Measurements from ENCODE around the gene TPCN2. TPM values are rescaled to one million over a fixed set of nuclear protein-coding genes. Genes with fewer than 3 reads are reported as not detected.

TPCN2 gene
- total RNA-seq, 1 donor from 2014 or later = 6.8 TPM

DNA sequence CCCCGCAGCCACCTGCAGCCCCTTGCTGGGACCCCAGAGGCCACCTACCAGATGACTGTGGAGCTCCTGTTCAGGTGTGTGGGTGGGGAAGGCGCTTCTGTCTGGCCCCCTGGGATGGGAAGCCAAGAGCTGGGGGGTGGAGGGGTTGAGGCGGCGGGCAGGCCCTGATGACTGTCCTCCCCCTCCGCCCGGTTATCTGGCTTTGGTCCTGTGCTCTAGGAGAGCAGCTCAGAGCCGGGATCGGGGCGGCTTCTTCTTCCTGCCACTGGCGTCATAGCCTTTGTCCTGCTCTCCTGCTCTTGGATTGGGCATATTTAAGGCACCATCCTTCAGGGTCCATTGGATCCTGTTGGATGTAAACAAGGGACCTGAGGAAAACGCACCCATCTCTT lies 38.4 kb downstream of the TPCN2 start:
- no peak overlapping the region for H3K27ac ChIP-seq (ENCODE audit: low read depth, low read length)
- H3K9ac ChIP-seq (ENCODE audit: low read depth in 1 of 3, low read length in 3 of 3) = no peak overlapping the region
- peaks cover 20 to 29% (median 24%) of the 10 kb centered on the region in 3 donors for H3K36me3 ChIP-seq (ENCODE audit: control insufficient read depth in 3 of 3, insufficient read depth in 3 of 3, low read length in 3 of 3)
- peaks cover 0 to 10% (median 7%) of the 10 kb centered on the region in 3 donors for H3K4me1 ChIP-seq (ENCODE audit: control insufficient read depth in 3 of 3, insufficient read depth in 3 of 3, low read length in 3 of 3)
- no peak overlapping the region for H3K4me3 ChIP-seq (ENCODE audit: low read length in 3 of 3)
- H3K9me3 ChIP-seq (ENCODE audit: control insufficient read depth in 3 of 3, low read length in 3 of 3) = no peaks in the 10 kb centered on the region
- H3K27me3 ChIP-seq (ENCODE audit: control insufficient read depth in 3 of 3, insufficient read depth in 3 of 3, low read length in 3 of 3) = no peaks in the 10 kb centered on the region

DNA sequence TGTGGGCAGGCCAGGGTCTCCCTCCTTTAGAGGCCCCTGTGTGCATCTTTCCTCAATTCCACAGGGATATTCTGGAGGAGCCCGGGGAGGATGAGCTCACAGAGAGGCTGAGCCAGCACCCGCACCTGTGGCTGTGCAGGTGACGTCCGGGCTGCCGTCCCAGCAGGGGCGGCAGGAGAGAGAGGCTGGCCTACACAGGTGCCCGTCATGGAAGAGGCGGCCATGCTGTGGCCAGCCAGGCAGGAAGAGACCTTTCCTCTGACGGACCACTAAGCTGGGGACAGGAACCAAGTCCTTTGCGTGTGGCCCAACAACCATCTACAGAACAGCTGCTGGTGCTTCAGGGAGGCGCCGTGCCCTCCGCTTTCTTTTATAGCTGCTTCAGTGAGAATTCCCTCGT lies 39.1 kb downstream of the TPCN2 start:
- Histone ChIP-seq H3K36me3 (ENCODE audit: control insufficient read depth in 3 of 3, insufficient read depth in 3 of 3, low read length in 3 of 3) (peaks cover 20 to 25% (median 20%) of the 10 kb centered on the region in 3 donors), H3K9me3 (ENCODE audit: control insufficient read depth in 3 of 3, low read length in 3 of 3) (no peaks in the 10 kb centered on the region), H3K27ac (ENCODE audit: low read depth, low read length) (no peak overlapping the region), H3K4me3 (ENCODE audit: low read length in 3 of 3) (no peak overlapping the region), H3K9ac (ENCODE audit: low read depth in 1 of 3, low read length in 3 of 3) (no peak overlapping the region), H3K27me3 (ENCODE audit: control insufficient read depth in 3 of 3, insufficient read depth in 3 of 3, low read length in 3 of 3) (no peaks in the 10 kb centered on the region), H3K4me1 (ENCODE audit: control insufficient read depth in 3 of 3, insufficient read depth in 3 of 3, low read length in 3 of 3) (peaks cover 0 to 10% (median 7%) of the 10 kb centered on the region in 3 donors)

DNA sequence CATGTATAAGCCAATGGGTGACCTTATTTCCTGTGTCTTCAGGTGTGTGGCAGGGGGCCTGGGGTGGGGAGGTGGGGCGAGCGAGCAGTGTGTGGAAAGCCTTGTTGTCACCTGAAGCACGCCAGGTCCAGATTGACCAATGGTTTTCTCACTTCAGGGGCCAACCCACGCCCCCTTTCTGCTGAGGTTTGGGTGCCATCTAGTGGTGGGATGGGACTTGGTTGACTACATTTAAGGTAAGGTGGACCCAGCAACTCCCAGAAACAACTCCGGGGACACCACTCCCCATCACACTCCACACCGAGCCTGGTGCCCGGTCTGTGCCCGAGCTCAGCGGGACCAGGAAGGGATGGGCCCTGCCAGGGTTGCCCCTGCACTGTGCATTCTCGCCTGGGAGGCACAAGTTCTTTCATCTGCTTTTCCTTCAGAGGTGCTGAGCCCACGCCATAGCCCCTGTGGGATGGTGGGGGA lies 40.0 kb downstream of the TPCN2 start:
- peaks cover 0 to 10% (median 7%) of the 10 kb centered on the region in 3 donors for H3K4me1 ChIP-seq (ENCODE audit: control insufficient read depth in 3 of 3, insufficient read depth in 3 of 3, low read length in 3 of 3)
- no peak overlapping the region for H3K9ac ChIP-seq (ENCODE audit: low read depth in 1 of 3, low read length in 3 of 3)
- no peak overlapping the region for H3K27ac ChIP-seq (ENCODE audit: low read depth, low read length)
- no peak overlapping the region for H3K4me3 ChIP-seq (ENCODE audit: low read length in 3 of 3)
- no peaks in the 10 kb centered on the region for H3K9me3 ChIP-seq (ENCODE audit: control insufficient read depth in 3 of 3, low read length in 3 of 3)
- H3K36me3 ChIP-seq (ENCODE audit: control insufficient read depth in 3 of 3, insufficient read depth in 3 of 3, low read length in 3 of 3) = peaks cover 15 to 28% (median 20%) of the 10 kb centered on the region in 3 donors
- H3K27me3 ChIP-seq (ENCODE audit: control insufficient read depth in 3 of 3, insufficient read depth in 3 of 3, low read length in 3 of 3) = no peaks in the 10 kb centered on the region

DNA sequence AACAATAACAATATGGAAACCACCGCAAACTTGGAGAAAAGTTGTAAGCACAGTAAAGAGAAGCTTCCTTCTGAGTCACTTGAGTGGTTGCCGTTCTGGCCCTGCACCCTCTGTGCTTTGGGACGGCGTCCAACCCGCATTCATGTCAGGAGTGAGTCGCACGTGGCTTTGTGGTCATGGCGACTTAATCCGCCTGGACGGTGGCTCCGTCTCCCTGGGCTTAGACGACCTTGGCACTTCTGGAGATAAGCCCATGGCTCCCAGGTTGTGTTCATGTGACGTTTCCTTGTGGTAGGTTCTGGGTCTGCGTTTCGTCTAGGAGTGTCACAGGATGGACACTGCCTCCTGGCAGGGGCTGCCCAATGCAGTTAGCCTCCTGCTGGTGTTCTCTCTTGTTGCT lies 40.5 kb downstream of the TPCN2 start:
- Histone ChIP-seq H3K9me3 (ENCODE audit: control insufficient read depth in 3 of 3, low read length in 3 of 3) (no peaks in the 10 kb centered on the region), H3K4me1 (ENCODE audit: control insufficient read depth in 3 of 3, insufficient read depth in 3 of 3, low read length in 3 of 3) (peaks cover 0 to 10% (median 7%) of the 10 kb centered on the region in 3 donors), H3K36me3 (ENCODE audit: control insufficient read depth in 3 of 3, insufficient read depth in 3 of 3, low read length in 3 of 3) (peaks cover 15 to 26% (median 17%) of the 10 kb centered on the region in 3 donors), H3K27me3 (ENCODE audit: control insufficient read depth in 3 of 3, insufficient read depth in 3 of 3, low read length in 3 of 3) (no peaks in the 10 kb centered on the region), H3K27ac (ENCODE audit: low read depth, low read length) (no peak overlapping the region), H3K9ac (ENCODE audit: low read depth in 1 of 3, low read length in 3 of 3) (no peak overlapping the region), H3K4me3 (ENCODE audit: low read length in 3 of 3) (no peak overlapping the region)

DNA sequence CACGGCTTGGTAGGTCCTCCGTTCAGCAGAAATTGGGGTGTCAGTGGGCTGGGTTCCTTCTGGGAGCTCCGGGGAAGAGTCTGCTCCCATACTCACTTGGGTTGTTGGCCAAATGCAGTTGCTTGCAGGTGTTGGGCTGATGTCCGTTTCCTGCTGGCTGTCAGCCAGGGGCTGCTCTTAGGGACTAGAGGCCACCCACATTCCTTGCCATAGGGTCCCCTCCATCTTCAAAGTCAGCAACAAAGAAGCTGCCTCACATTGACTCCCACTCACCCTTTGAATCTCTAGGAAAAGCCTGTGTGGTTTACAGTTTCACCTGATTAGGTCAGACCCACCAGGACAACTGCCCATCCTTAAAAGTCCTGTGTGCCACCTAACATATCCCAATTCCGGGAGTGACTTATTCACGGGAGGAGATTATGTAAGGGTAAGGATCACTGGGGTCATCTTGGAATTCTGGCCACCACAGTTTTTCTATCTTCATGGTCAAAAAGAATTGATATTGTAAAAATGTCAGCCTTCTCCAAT lies 43.0 kb downstream of the TPCN2 start:
- no peaks in the 10 kb centered on the region for H3K27me3 ChIP-seq (ENCODE audit: control insufficient read depth in 3 of 3, insufficient read depth in 3 of 3, low read length in 3 of 3)
- no peaks in the 10 kb centered on the region for H3K9me3 ChIP-seq (ENCODE audit: control insufficient read depth in 3 of 3, low read length in 3 of 3)
- peaks cover 0 to 10% (median 7%) of the 10 kb centered on the region in 3 donors for H3K4me1 ChIP-seq (ENCODE audit: control insufficient read depth in 3 of 3, insufficient read depth in 3 of 3, low read length in 3 of 3)
- H3K9ac ChIP-seq (ENCODE audit: low read depth in 1 of 3, low read length in 3 of 3) = no peak overlapping the region
- H3K36me3 ChIP-seq (ENCODE audit: control insufficient read depth in 3 of 3, insufficient read depth in 3 of 3, low read length in 3 of 3) = peaks cover 12 to 24% (median 21%) of the 10 kb centered on the region in 3 donors
- H3K27ac ChIP-seq (ENCODE audit: low read depth, low read length) = no peak overlapping the region
- no peak overlapping the region for H3K4me3 ChIP-seq (ENCODE audit: low read length in 3 of 3)

DNA sequence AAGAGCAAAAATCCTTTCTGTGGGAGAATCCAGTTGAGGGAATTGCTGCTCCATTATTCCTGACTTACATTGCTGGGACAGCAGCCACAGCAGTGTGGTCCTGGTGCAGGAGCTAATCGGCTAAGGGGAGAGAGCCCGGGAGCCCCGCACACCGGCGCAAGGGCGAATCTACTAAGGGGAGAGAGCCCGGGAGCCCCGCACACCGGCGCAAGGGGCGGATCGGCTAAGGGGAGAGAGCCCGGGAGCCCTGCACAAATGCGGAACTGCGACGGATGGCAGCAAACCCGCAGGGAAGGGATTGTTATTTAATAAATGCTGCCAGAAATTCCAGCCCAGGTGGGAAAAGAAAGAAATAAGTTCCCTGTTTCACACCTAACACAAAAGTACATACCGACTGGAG lies 43.5 kb downstream of the TPCN2 start:
- H3K4me1 ChIP-seq (ENCODE audit: control insufficient read depth in 3 of 3, insufficient read depth in 3 of 3, low read length in 3 of 3) = peaks cover 0 to 10% (median 7%) of the 10 kb centered on the region in 3 donors
- no peaks in the 10 kb centered on the region for H3K9me3 ChIP-seq (ENCODE audit: control insufficient read depth in 3 of 3, low read length in 3 of 3)
- H3K27ac ChIP-seq (ENCODE audit: low read depth, low read length) = no peak overlapping the region
- peaks cover 12 to 24% (median 21%) of the 10 kb centered on the region in 3 donors for H3K36me3 ChIP-seq (ENCODE audit: control insufficient read depth in 3 of 3, insufficient read depth in 3 of 3, low read length in 3 of 3)
- no peak overlapping the region for H3K9ac ChIP-seq (ENCODE audit: low read depth in 1 of 3, low read length in 3 of 3)
- no peaks in the 10 kb centered on the region for H3K27me3 ChIP-seq (ENCODE audit: control insufficient read depth in 3 of 3, insufficient read depth in 3 of 3, low read length in 3 of 3)
- no peak overlapping the region for H3K4me3 ChIP-seq (ENCODE audit: low read length in 3 of 3)

DNA sequence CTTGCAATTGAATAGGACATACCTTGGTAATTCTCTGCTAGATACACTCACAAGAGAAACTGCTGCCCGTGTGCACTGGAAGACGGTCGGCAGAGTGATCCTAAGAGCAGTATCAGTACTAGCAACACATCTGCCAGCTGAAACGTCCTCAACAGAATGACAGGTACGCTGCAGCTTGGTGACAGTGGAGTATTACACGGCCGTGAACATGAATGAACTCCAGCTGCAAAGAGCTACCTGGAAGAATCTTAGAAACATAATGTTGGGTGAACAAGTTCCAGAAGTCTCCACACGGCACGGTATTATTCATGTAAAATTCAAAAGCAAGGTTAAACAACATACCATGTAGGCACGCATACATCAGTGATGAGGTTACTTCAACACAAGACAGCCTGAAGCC lies 44.4 kb downstream of the TPCN2 start:
- Histone ChIP-seq H3K9me3 (ENCODE audit: control insufficient read depth in 3 of 3, low read length in 3 of 3) (no peaks in the 10 kb centered on the region), H3K27me3 (ENCODE audit: control insufficient read depth in 3 of 3, insufficient read depth in 3 of 3, low read length in 3 of 3) (no peaks in the 10 kb centered on the region), H3K4me1 (ENCODE audit: control insufficient read depth in 3 of 3, insufficient read depth in 3 of 3, low read length in 3 of 3) (peaks cover 0 to 10% (median 7%) of the 10 kb centered on the region in 3 donors), H3K27ac (ENCODE audit: low read depth, low read length) (no peak overlapping the region), H3K36me3 (ENCODE audit: control insufficient read depth in 3 of 3, insufficient read depth in 3 of 3, low read length in 3 of 3) (peaks cover 10 to 21% (median 21%) of the 10 kb centered on the region in 3 donors), H3K9ac (ENCODE audit: low read depth in 1 of 3, low read length in 3 of 3) (no peak overlapping the region), H3K4me3 (ENCODE audit: low read length in 3 of 3) (no peak overlapping the region)

DNA sequence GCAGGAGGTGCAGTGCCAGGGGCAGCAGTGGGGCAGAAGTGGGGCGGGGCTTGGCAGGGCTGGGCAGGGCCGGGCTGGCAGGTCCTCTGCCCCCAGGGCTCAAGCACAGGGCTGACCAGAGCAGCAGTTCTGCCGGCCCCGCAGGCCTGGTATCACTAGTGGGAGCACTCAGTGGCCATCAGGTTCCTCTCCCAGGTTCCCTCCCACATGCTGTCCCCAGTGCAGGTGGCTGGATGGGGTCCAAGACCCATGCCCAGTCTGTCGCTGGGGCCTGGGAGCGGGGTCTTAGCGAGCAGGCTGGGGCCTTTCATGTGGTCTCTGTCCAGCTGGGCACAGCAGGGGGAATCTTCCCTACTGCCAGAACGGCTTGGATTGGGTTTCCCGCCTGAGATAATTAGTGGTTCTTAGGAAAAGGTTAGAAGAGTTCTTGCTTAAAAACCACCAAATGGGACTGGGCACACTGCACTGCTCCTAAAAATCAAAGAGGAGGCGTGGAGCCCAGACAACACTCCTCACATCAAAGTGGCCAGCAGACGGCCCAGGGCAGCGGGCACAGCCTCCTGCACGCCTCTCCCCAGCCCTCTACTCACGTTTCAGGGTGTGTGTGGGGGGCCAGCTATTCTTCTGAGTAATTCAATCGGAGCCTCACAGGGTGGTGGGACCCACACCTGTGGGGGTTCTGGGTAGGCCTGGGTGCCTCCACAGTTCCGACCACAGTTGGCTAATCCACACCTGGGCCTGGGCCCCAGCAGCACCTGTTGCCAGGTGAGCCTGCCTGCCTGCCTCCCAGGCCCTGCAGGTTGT lies 45.6 kb downstream of the TPCN2 start:
- H3K9ac ChIP-seq (ENCODE audit: low read depth in 1 of 3, low read length in 3 of 3) = no peak overlapping the region
- no peaks in the 10 kb centered on the region for H3K27me3 ChIP-seq (ENCODE audit: control insufficient read depth in 3 of 3, insufficient read depth in 3 of 3, low read length in 3 of 3)
- H3K9me3 ChIP-seq (ENCODE audit: control insufficient read depth in 3 of 3, low read length in 3 of 3) = no peaks in the 10 kb centered on the region
- no peak overlapping the region for H3K27ac ChIP-seq (ENCODE audit: low read depth, low read length)
- H3K4me3 ChIP-seq (ENCODE audit: low read length in 3 of 3) = no peak overlapping the region
- H3K36me3 ChIP-seq (ENCODE audit: control insufficient read depth in 3 of 3, insufficient read depth in 3 of 3, low read length in 3 of 3) = peaks cover 5 to 21% (median 15%) of the 10 kb centered on the region in 3 donors
- H3K4me1 ChIP-seq (ENCODE audit: control insufficient read depth in 3 of 3, insufficient read depth in 3 of 3, low read length in 3 of 3) = peaks cover 0 to 4% (median 1%) of the 10 kb centered on the region in 3 donors

DNA sequence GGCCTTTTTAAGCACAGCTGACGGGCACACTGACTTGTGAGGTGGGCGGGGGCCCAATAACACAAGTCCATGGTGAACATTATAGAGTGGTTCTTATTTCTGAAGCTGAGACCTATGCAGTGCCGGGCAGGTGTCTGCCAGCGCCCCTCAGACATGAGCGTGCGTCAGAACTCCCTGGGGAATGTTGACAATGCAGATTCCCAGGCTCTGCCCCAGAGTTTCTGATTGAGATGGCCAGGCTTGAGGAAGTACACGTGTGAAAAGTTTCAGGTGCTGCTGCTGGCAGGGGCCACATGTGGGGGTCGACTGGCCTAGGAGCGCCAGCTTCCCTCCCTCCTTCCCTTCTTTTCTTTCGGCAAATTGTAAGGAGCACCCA lies 46.2 kb downstream of the TPCN2 start:
- Histone ChIP-seq H3K27me3 (ENCODE audit: control insufficient read depth in 3 of 3, insufficient read depth in 3 of 3, low read length in 3 of 3) (no peaks in the 10 kb centered on the region), H3K4me1 (ENCODE audit: control insufficient read depth in 3 of 3, insufficient read depth in 3 of 3, low read length in 3 of 3) (no peaks in the 10 kb centered on the region), H3K9ac (ENCODE audit: low read depth in 1 of 3, low read length in 3 of 3) (no peak overlapping the region), H3K9me3 (ENCODE audit: control insufficient read depth in 3 of 3, low read length in 3 of 3) (no peaks in the 10 kb centered on the region), H3K27ac (ENCODE audit: low read depth, low read length) (no peak overlapping the region), H3K36me3 (ENCODE audit: control insufficient read depth in 3 of 3, insufficient read depth in 3 of 3, low read length in 3 of 3) (peaks cover 2 to 21% (median 12%) of the 10 kb centered on the region in 3 donors), H3K4me3 (ENCODE audit: low read length in 3 of 3) (no peak overlapping the region)

DNA sequence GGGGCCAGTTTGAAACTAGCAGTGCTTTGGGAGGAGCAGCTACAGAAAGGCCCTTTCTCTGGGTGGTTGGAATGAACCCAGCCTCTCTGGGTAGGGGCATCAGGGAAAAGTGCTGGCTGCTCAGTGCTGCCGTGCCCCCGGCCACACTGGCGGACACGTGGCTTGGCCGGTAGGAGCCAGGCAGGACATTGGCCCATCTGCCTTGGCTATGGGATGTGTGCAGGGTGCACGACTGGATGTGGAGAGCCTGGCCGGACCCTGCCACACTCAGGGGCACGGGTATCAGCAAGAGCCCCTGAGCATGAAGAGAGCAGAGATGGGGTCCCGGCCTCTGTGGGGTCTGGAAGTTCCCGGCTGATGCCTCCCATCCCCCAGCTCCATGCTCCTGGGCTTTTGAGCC lies 46.6 kb downstream of the TPCN2 start:
- Histone ChIP-seq H3K27me3 (ENCODE audit: control insufficient read depth in 3 of 3, insufficient read depth in 3 of 3, low read length in 3 of 3) (peaks cover 0 to 2% (median 1%) of the 10 kb centered on the region in 3 donors), H3K9ac (ENCODE audit: low read depth in 1 of 3, low read length in 3 of 3) (no peak overlapping the region)

More for the DNA sequence above, 46.6 kb downstream of the TPCN2 start:
- Histone ChIP-seq H3K9me3 (ENCODE audit: control insufficient read depth in 3 of 3, low read length in 3 of 3) (no peaks in the 10 kb centered on the region), H3K4me3 (ENCODE audit: low read length in 3 of 3) (no peak overlapping the region), H3K4me1 (ENCODE audit: control insufficient read depth in 3 of 3, insufficient read depth in 3 of 3, low read length in 3 of 3) (no peaks in the 10 kb centered on the region), H3K36me3 (ENCODE audit: control insufficient read depth in 3 of 3, insufficient read depth in 3 of 3, low read length in 3 of 3) (peaks cover under 1 to 18% (median 12%) of the 10 kb centered on the region in 3 donors), H3K27ac (ENCODE audit: low read depth, low read length) (no peak overlapping the region)

Data from skeletal muscle tissue (tissue), 4 donors.